ENCODE data around the gene KY.

DNA sequence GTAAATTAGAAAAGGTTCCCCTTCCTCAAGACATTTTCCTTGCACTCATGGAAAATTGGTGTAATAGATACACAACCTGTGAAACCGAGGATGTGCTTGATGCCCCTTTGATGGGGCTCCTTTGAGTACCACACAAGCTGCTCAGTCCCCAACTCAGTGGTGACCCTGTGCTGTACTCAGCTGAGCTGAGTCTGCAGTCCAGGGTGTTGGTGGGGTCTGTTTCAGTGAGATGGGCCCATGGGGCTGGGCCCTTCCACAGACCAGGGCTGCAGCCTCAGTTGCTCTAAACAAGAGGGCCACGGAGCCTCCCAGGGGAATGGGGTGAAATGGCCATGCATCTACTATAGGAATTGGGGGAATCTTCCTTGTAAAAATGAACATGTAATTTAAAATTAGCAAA is 39.3 kb downstream of the KY start:
- TF ChIP-seq, protein P1, sequence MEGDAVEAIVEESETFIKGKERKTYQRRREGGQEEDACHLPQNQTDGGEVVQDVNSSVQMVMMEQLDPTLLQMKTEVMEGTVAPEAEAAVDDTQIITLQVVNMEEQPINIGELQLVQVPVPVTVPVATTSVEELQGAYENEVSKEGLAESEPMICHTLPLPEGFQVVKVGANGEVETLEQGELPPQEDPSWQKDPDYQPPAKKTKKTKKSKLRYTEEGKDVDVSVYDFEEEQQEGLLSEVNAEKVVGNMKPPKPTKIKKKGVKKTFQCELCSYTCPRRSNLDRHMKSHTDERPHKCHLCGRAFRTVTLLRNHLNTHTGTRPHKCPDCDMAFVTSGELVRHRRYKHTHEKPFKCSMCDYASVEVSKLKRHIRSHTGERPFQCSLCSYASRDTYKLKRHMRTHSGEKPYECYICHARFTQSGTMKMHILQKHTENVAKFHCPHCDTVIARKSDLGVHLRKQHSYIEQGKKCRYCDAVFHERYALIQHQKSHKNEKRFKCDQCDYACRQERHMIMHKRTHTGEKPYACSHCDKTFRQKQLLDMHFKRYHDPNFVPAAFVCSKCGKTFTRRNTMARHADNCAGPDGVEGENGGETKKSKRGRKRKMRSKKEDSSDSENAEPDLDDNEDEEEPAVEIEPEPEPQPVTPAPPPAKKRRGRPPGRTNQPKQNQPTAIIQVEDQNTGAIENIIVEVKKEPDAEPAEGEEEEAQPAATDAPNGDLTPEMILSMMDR (IDR thresholded peaks at IDR 0.05): no peak
- TF ChIP-seq POLR2A (IDR thresholded peaks at IDR 0.05): no peak

All from adrenal gland (tissue), 5 donors.